ENCODE measurements around the gene RNF2. TPM values are rescaled to one million over a fixed set of nuclear protein-coding genes. Genes with fewer than 3 reads are reported as not detected.

The RNF2 gene
- total and polyA plus RNA-seq, 2 donors (not counting 3 experiments of a cell fraction or from before 2014, with no cell fraction given), result 13.6 to 30.6 TPM

DNA sequence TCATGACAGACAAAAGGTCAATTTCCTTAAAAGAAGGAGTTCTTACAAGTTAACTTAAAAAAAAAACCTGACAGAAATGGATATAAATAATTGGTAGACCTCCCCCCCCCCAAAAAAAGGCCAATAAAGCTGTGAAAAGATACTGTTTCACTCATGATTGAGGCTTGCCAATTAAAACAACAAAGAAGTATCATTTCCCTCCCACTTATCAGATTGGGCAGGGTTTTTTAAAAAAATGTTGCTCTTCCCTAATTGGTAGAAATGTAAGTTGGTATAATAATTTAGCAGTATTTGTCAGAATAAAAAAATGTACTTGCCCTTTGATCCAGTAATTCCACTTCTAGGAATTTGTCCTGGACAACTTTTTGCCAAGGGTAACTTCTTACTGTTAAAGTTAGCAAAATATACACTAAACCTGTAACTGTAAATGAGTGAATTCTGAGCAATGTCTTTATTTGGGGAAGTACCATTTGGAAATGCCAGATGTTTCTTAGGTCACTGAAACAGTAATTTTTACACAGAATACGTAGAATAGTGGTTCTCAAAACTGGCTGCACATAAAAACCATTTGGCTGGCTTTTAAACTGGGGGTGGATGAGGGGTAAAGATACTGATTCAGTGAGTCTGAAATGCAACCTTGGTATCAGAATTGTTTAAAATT lies 17.5 kb downstream of the RNF2 start:
- H3K36me3 ChIP-seq (ENCODE audit: control insufficient read depth in 2 of 2, extremely low read depth in 1 of 2, insufficient read depth in 2 of 2, low read length in 2 of 2), result no peaks in the 10 kb centered on the region
- H3K4me1 ChIP-seq (ENCODE audit: control insufficient read depth, extremely low read depth, insufficient read depth, low read length), result no peaks in the 10 kb centered on the region
- no peaks in the 10 kb centered on the region for H3K27me3 ChIP-seq (ENCODE audit: control insufficient read depth in 2 of 2, insufficient read depth in 2 of 2, low read length in 2 of 2)
- dilution Hi-C loops (cut with MboI; ENCODE audit: extremely low pct_ligation_motif_present, low sequenced_read_pairs) (no loop called here), intact Hi-C loops (cut with micrococcal nuclease) (no loop called here)
- POLR2A ChIA-PET, result no interaction called here
- no peaks in the 10 kb centered on the region for H3K9me3 ChIP-seq (replicated peaks; ENCODE audit: control insufficient read depth, insufficient read depth, low read length)
- no peak overlapping the region for H3K9ac ChIP-seq (replicated peaks; ENCODE audit: extremely low read depth, insufficient read depth, low read length)
- CTCF ChIA-PET, result interaction anchor here (1.4 kb wide), 1 partner anchor 13 kb away, joined by 3 read pairs; no protein-coding TSS in a partner anchor
- H3K79me2 ChIP-seq (ENCODE audit: control insufficient read depth, insufficient read depth, low read length), result peaks cover 79% of the 10 kb centered on the region
- DNase-seq (ENCODE audit: low read depth, low spot score) (no peak), FAIRE-seq (no peak)
- H4K20me1 ChIP-seq (replicated peaks; ENCODE audit: control insufficient read depth, extremely low read depth, insufficient read depth, low read length), result peaks cover 11% of the 10 kb centered on the region
- TF ChIP-seq EZH2 (IDR thresholded peaks at IDR 0.05; ENCODE audit: borderline replicate concordance, low read depth, low read length, severe bottlenecking) (no peak), POLR2A (IDR thresholded peaks at IDR 0.05; ENCODE audit: low read depth, low read length) (no peak), MYC (IDR thresholded peaks at IDR 0.05; ENCODE audit: low read depth, low read length) (no peak), FOS (IDR thresholded peaks at IDR 0.05; ENCODE audit: borderline replicate concordance, insufficient read depth, low read length) (no peak), JUN (IDR thresholded peaks at IDR 0.05; ENCODE audit: borderline replicate concordance, insufficient read depth, insufficient read length, low read depth) (no peak), GATA2 (IDR thresholded peaks at IDR 0.05; ENCODE audit: insufficient read depth, insufficient read length, low read depth, low read length) (no peak), POLR2AphosphoS5 (IDR thresholded peaks at IDR 0.05; ENCODE audit: insufficient read depth, low read depth, low read length) (no peak)
- TF ChIP-seq, protein P1, sequence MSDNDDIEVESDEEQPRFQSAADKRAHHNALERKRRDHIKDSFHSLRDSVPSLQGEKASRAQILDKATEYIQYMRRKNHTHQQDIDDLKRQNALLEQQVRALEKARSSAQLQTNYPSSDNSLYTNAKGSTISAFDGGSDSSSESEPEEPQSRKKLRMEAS (IDR thresholded peaks at IDR 0.05; ENCODE audit: insufficient read depth, insufficient read length), result no peak
- TF ChIP-seq, protein P2, sequence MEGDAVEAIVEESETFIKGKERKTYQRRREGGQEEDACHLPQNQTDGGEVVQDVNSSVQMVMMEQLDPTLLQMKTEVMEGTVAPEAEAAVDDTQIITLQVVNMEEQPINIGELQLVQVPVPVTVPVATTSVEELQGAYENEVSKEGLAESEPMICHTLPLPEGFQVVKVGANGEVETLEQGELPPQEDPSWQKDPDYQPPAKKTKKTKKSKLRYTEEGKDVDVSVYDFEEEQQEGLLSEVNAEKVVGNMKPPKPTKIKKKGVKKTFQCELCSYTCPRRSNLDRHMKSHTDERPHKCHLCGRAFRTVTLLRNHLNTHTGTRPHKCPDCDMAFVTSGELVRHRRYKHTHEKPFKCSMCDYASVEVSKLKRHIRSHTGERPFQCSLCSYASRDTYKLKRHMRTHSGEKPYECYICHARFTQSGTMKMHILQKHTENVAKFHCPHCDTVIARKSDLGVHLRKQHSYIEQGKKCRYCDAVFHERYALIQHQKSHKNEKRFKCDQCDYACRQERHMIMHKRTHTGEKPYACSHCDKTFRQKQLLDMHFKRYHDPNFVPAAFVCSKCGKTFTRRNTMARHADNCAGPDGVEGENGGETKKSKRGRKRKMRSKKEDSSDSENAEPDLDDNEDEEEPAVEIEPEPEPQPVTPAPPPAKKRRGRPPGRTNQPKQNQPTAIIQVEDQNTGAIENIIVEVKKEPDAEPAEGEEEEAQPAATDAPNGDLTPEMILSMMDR (IDR thresholded peaks at IDR 0.05; ENCODE audit: extremely low read depth in 1 of 2, insufficient read depth in 1 of 2, low read depth in 1 of 2, low read length in 2 of 2), result no peak
- H3K4me2 ChIP-seq (ENCODE audit: insufficient read depth, low read length), result no peak overlapping the region
- BruUV-seq (replicated peaks), result no TSS peak
- H2AFZ ChIP-seq (ENCODE audit: low read depth, low read length), result no peak overlapping the region
- H3K9me1 ChIP-seq (replicated peaks; ENCODE audit: control insufficient read depth, extremely low read depth, insufficient read depth, low read length), result no peaks in the 10 kb centered on the region
- H3K4me3 ChIP-seq (replicated peaks in 1 of 3; ENCODE audit: insufficient read depth in 1 of 3, low read depth in 1 of 3, low read length in 3 of 3), result no peak overlapping the region
- H3K27ac ChIP-seq (ENCODE audit: insufficient read depth, low read depth, low read length), result no peak overlapping the region
